GM19397 (cell line): ENCODE measurements around the gene ATP5F1D.

ENCODE experiments used
- ATAC-seq: cut with Tn5 transposase; IDR thresholded peaks from one replicate; pipeline ENCODE4 v1.9.1; 2021; ENCODE audit warnings: mild to moderate bottlenecking, moderate library complexity; ENCODE audit not compliant: unreplicated experiment

ATP5F1D gene

DNA sequence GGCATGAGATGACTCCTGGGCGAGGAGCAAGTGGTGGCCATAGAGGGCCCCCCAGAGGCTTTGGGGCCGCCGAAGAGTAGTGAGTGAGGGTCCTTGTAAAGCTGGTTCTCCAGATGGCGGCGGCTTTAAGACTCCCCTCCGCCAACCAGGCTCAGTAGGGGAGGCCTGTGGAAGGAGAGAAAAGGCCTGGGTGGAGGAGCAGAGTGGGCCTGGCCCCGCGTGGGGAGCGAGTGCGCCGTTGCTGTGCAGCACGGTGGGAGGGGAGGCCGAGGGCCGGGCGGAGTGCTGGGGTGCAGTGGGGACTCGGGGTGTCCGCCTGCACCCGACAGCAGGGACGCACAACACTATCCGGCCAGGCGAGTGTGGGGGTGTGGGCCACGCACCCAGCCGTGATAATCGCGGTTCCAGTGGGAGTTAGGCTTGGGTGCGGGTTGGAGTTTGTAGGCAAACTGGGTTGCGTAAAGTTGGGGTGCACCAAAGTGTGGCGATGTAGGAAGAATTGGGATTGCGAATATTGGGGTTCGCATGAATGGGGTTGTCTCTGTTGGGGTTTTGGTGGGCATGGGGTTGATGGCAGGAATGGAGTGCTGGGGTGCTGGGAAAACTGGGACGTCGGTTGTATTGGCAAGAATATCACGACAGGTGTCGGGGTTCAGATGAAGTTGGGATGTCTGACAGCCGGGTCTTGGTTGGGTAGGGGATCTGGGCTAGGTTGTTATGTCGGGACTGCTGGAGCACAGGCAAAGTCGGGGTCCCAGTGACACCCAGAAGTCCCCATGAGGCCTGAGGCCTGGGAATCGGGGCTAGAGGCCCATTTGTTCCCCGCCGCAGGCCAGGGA lies 26.9 kb downstream of the ATP5F1D start:
- no peak for ATAC-seq

DNA sequence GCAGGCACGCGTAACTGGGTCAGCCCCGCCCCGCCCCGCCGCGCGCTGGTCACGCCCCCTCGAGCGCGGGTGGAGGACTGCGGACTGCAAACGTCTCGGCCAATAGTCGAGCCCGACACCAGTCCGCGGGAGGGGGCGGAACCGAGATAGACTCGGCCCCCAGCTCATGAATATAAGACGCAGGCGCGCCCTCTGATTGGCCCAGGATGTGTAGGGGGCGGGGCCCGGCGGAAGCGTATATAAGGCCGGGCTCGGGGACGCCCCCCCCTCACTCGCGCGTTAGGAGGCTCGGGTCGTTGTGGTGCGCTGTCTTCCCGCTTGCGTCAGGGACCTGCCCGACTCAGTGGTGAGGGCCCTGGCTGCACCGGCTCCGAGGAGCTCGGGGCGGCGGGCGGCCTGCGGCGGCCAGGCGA lies 27.5 kb downstream of the ATP5F1D start, which contains the start of gene CIRBP:
TSS of gene CIRBP (plus strand) at position 268 of the 413 bp plus-strand sequence. CDS start 1,602 bp downstream, outside the sequence.
- peak; percentile 46 for ATAC-seq

DNA sequence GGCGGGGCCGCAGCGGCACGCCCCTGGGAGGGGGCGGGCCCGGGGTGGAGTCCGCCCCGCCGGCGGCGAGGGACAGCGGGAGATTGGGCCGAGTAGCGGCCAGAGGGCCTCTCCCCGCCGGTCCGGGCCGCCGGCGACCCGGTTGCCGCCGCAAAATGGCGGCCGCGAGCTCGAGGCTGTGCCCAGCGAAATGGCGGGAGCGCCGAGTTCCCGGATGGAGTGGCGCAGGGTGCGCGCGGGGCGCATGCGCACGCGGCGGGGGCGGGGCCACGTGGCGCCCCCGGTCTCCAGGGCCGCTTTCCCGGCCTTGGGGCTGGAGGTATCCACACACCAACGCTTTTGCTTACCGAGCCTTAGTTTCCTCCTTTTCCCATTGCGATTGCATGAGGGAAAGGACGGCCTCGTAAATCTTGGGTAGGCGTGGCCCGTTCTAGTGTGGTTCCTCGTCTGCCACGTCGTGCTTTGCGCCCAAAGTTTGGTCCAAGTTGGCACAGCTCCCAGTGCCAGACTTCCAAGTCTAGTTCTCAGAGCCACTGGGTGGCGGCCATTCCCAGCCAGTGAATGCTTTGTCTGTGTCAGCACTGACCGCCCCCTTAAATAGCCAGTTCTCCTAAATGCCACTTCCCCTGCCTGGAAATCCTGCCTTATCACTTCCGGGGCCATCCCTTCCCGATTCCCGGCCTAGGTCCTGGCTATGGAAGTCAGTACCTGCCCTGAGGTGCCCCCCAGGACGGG lies 28.1 kb downstream of the ATP5F1D start:
- peak; percentile 31 for ATAC-seq

DNA sequence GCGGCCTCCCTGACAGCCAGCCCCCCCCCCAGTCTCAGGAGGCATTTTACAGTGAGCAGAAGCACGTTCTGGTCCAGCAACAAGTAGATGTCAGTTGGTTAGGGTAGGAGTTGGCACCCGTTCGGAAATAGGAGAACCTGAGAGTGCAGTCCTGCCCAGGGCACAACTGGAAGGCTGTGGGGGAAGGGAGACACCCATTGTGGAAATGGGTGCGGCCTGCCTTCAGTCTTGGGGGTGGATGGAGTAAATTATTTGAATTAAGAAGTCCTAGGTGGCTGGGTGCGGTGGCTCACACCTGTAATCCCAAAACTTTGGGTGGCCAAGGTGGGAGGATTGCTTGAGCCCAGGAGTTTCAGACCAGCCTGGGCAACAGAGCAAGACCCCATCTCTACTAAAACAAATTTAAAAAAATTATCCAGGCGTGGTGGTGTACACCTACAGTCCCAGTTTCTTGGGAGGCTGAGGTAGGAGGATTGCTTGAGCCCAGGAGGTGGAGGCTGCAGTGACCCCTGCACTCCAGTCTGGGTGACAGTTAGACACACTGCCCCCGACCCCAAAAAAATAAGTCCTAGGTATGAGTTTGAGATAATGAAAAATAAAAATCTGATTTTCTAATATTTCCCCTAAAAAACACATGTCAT lies 28.8 kb downstream of the ATP5F1D start:
- no peak for ATAC-seq

DNA sequence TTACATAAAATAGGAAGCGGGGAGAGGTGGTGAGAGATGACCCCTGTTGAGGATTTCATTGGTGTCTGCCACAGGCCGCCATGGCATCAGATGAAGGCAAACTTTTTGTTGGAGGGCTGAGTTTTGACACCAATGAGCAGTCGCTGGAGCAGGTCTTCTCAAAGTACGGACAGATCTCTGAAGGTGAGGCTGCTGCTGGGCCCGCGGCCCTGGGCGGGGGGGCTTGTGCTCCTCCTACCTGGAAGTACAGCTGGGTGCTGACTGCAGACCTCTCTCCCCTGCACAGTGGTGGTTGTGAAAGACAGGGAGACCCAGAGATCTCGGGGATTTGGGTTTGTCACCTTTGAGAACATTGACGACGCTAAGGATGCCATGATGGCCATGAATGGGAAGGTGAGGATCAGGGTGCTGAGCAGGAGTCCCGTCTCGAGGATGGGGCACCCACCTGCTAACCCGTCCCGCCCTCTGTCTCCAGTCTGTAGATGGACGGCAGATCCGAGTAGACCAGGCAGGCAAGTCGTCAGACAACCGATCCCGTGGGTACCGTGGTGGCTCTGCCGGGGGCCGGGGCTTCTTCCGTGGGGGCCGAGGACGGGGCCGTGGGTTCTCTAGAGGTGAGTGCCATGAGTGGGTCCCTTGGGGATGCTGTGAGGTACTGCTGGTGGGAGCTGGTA lies 29.4 kb downstream of the ATP5F1D start:
- ATAC-seq, result no peak

DNA sequence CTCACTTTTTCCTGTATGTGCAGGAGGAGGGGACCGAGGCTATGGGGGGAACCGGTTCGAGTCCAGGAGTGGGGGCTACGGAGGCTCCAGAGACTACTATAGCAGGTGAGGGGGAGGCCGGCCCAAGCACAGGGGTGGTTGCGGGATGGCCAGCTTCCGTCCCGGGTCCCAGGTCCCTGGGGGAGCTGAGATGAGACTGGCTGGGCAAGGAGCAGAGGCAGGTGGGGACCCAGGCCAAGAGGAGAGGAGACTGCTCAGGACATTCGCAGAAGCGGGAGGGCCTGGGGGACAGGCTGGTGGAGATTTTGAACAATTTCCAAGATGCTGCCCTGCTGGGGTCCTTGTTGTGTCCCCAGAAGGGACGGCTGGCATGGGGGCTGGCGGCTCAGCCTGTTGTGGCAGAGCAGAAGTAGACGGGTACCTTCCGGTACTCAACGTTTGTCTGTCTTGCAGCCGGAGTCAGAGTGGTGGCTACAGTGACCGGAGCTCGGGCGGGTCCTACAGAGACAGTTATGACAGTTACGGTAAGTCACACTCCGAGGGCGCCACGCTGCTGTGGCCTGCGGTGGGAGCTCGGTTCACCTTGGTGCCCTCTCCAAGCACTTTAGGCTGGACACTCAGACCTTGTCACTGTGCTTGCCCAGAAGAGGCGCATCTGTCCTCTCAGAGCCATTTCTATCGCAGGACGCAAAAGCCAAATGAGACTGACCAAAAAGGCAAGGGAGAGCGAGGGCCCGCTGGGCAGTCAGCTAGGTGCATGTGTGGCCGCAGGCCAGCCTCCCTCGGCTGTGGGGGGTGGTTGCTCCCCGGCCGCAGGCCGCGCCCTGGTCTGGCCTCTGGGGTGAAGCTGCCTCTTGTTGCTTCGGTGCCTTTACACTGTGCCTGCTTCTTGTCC lies 30.2 kb downstream of the ATP5F1D start:
- no peak for ATAC-seq

DNA sequence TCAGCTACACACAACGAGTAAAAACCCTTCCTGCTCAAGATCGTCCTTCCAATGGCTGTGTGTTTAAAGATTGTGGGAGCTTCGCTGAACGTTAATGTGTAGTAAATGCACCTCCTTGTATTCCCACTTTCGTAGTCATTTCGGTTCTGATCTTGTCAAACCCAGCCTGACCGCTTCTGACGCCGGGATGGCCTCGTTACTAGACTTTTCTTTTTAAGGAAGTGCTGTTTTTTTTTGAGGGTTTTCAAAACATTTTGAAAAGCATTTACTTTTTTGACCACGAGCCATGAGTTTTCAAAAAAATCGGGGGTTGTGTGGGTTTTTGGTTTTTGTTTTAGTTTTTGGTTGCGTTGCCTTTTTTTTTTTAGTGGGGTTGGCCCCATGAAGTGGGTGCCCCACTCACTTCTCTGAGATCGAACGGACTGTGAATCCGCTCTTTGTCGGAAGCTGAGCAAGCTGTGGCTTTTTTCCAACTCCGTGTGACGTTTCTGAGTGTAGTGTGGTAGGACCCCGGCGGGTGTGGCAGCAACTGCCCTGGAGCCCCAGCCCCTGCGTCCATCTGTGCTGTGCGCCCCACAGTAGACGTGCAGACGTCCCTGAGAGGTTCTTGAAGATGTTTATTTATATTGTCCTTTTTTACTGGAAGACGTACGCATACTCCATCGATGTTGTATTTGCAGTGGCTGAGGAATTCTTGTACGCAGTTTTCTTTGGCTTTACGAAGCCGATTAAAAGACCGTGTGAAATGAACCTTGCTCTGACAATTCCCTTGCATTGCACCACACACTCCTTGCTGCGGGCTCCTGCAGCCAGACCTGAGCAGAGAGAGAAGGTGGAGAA lies 31.1 kb downstream of the ATP5F1D start:
- ATAC-seq, result no peak

DNA sequence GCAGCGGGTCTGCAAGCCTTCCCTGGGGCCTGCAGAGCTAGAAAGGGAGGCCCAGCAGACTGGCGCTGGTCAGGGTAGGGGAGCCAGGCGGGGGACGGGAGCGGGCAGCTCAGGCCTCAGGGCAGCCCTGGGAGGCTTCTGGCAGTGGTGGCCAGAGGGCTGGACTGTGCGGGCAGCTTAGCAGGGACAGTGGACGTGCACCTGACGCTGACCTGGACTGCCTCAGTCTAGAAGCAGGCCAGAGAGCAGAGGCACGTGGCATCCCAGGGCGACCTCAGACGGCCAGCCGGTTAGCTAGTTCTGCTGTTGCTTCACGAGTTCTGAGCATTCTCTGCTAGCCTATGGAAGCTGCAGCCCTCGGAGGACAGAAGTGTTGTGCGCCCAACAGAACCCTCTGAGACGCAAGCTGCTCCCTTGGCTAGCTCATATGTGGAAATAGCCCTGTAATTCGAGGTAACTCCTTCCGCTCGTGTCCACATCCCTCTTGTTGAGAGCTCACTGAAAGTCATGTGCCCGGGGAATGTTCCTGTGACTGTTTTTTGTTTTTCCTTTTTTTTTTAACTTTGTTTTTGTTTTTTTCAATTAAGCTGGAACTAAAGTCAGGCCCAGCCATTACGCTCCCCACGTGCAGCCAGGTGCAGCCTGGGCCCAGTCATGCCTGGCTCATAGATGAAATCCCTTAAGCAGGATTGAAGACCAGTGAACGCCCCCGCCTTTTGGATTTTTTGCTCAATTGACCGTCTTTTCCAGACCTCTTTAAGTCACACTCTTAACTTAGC lies 31.9 kb downstream of the ATP5F1D start:
- ATAC-seq, result no peak

DNA sequence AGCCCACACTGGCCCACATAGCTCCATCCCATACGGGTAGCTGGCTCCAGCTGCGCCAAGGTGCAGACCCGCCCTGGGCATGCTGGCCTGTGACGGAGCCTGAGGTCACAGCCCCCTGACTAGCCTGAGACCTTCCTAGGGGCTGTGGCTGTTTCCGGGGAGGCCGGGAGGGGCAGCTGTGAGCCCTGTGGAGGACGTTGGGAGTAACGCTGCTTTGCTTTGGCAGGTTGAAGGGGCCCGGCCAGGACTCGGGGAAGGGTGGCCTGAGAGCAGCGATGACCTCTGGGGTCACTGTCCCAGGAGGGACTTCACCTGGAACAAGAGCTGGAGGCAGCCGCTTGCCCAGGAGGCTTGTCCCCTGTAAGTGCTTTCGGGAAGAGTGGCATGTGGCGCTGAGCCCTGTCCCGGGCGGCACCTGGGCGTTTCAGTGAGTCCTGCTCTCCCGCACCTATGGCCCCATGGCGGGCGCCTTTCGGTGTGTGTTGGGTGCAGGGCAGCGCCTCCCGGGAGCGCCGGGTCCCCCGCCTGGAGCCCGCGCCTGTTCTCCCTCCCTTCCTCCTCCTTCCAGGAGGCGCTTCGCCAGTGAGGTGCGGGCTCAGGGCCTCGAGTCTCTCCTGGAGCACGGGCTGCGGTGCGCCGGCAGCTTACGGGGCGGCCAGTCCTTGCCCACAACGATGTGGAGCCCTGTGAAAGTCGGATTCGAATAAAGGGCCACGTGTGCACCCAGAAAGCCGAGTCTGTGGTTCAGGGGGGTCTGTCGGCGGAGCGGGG lies 32.7 kb downstream of the ATP5F1D start:
- ATAC-seq, result no peak

DNA sequence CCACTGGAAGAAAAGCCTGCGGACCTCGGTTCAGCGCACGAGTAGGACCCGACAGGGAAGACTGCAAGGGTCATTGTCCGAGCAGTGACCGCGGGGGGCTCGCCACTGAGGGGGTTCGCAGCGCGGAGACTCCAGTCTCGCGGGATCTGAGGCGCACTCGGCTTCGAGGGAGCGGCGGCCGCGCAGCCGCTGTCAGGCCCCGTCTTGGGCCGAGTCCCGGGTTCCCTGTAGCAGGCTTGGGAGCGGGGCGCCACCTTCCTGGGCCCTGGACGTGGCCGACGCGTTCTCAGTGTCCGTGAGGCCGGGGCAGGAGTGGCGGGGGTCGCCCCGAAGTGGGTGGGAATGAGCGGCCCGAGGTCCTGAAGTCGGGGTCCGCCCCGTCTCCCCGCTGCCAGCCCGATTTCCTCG lies 33.3 kb downstream of the ATP5F1D start:
- no peak for ATAC-seq

DNA sequence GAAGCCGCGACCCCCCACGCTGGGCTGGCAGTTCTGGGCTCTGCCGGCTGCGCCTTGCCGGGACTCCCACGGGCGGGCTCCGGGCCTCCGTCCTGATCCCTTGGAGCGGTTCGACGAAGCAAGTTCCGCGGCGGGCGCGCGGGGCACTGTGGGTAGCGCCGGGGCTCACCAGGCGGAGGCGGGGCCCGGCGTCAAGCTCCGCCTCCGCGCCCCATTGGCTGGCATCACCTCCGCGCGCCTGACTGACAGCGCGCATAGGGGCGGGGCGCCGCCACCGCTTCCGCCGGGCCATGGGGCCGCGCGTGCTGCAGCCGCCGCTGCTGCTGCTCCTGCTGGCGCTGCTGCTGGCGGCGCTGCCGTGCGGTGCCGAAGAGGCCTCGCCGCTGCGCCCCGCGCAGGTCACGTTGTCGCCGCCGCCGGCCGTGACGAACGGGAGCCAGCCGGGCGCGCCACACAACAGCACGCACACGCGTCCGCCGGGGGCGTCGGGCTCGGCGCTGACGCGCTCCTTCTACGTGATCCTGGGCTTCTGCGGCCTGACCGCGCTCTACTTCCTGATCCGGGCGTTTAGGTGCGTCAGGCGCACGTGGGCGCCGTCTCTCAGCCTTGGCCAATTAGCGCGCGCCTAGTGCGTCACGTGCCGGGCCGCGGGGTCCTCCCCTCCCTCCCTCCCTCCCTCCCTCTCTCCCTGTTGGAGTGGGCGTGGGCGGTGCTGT lies 33.9 kb downstream of the ATP5F1D start, which contains the start of gene FAM174C:
TSS of gene FAM174C (plus strand) at position 271 of the 716 bp plus-strand sequence. CDS start at position 291, 20 bp downstream.
- peak; percentile 75 for ATAC-seq

DNA sequence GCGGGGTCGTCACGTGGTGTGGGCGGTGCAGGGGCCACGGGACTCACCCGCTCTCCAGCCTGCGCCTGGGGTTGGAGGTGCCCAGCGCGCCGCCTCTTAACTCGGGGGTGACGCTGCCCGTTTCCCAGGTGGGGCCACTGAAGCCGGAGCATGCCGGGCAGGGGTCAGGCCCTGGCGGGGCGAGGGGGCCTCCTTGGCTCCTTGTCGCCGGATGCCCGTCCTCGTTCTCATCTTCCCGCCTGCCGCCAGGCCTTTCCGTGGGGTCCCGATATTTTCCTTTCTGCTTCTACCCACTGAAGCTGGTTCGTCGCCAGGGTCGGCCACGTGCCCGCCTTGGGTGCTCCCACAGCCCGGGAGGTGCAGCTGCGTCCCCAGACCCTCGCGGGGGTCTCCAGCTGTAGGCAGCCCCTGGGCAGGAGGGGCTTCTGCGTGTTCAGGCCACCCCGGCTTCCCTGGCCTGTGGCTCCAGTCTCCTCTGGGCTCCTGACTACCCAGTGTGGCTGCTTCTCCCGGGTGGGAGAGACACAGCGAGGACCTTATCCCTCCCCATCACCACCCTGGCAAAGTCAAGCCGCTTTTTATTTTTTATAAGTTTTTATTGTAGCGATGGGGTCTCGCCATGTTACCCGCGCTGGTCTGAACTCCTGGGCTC lies 34.6 kb downstream of the ATP5F1D start:
- no peak for ATAC-seq

DNA sequence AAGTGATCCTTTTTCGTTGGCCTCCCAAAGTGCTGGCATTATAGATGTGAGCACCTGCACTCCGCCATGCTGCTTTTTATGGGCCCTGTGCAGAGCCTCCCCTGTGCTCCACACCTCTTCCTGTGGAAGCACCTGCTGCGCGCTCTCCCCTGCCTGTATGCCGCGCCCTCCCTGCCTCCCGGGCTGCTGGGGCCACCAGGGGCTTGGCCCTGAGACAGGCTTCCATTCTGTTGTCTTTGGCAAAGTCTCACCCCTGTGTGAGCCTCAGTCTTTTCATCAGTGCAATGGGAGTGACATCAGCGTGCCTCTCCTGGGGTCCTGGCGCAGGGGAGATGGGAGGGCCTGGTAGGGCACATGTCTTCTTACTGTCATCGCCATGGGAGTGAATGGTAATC lies 35.1 kb downstream of the ATP5F1D start:
- no peak for ATAC-seq

DNA sequence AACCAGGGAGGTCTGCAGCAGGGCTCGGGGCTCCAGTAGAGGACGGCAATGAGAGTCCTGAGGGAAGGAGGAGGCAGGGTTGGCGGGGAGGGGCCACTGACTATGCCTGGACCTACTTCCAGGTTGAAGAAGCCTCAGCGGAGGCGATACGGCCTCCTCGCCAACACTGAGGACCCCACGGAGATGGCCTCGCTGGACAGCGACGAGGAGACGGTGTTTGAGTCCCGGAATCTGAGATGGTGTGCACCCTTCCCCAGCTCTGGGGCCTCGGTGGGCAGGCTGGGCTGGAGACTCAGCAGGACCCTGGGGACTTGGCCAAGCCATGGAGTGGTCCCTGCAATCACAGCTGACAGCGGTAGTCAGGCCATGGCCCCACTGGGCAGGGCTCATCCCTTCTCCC lies 35.5 kb downstream of the ATP5F1D start:
- no peak for ATAC-seq

DNA sequence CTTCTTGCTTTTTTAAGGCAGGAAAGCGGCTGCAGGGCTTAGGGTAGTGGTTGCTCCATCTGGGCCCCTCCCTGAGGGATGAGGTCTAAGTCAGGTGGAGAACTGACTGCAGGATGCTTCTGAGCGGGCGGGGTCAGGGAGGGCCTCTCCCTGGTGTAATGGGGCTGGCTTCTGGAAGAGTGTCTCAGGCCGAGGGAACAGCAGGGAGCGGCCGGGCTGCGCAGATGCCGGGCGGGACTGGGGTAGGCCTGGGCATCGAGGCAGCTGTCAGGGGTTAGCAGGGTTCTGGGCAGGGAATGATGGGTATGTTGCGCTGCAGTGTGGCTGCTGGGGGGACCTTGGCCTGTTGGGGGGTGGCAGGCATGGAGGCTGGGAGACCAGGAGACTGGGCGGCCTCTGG lies 36.5 kb downstream of the ATP5F1D start:
- no peak for ATAC-seq
